Mesothelial cell of epicardium (in vitro differentiated cells): Measurements from ENCODE around the gene ANAPC16. TPM values are rescaled to one million over a fixed set of nuclear protein-coding genes. Genes with fewer than 3 reads are reported as not detected.

ENCODE experiments used
- DNase-seq, 2 experiments: peaks; one replicate each; pipeline ENCODE4 v3.0.0; 2021; ENCODE audit warnings: low spot score in 2 of 2; ENCODE audit not compliant: unreplicated experiment in 2 of 2
- H3K27ac Mint-ChIP-seq: 2 replicates; pipeline ENCODE4 v1.8.0; 2021; ENCODE audit warnings: mixed read lengths
- H3K27me3 Mint-ChIP-seq: 2 replicates; pipeline ENCODE4 v1.8.0; 2021; ENCODE audit warnings: low read depth, mixed read lengths
- H3K36me3 Mint-ChIP-seq: 2 replicates; pipeline ENCODE4 v1.8.0; 2021; ENCODE audit warnings: mixed read lengths
- H3K4me1 Mint-ChIP-seq: 2 replicates; pipeline ENCODE4 v1.8.0; 2021; ENCODE audit warnings: mixed read lengths
- H3K4me3 Mint-ChIP-seq: 2 replicates; pipeline ENCODE4 v1.8.0; 2021; ENCODE audit warnings: mild to moderate bottlenecking, moderate library complexity, mixed read lengths
- H3K9me3 Mint-ChIP-seq: 2 replicates; pipeline ENCODE4 v1.8.0; 2021; ENCODE audit warnings: mixed read lengths
- CTCF ChIP-seq: fragments of 200-600 bp; sonication (generic); IDR thresholded peaks from one replicate; pipeline ENCODE4 v1.5.0; 2021; ENCODE audit warnings: antibody characterized with exemption; ENCODE audit not compliant: unreplicated experiment
- total RNA-seq: library from RNA; stranded (reverse); gene quantifications from 3 replicates; pipeline ENCODE4 v1.2.1, GENCODE V29; 2021

The ANAPC16 gene
- total RNA-seq, 1 donor from 2014 or later: 80.5 TPM

GRCh38 chr10:72241691-72242252, 26.0 kb downstream of the ANAPC16 start:
- no peaks in the 10 kb centered on the region for H3K9me3 Mint-ChIP-seq
- no peaks in the 10 kb centered on the region for H3K27me3 Mint-ChIP-seq
- H3K27ac Mint-ChIP-seq: peak overlapping the region; percentile 80
- no peak for TF ChIP-seq CTCF
- peaks cover 4% of the 10 kb centered on the region for H3K36me3 Mint-ChIP-seq
- H3K4me1 Mint-ChIP-seq: peaks cover 47% of the 10 kb centered on the region
- DNase-seq: no peak
- H3K4me3 Mint-ChIP-seq: no peak overlapping the region

DNA sequence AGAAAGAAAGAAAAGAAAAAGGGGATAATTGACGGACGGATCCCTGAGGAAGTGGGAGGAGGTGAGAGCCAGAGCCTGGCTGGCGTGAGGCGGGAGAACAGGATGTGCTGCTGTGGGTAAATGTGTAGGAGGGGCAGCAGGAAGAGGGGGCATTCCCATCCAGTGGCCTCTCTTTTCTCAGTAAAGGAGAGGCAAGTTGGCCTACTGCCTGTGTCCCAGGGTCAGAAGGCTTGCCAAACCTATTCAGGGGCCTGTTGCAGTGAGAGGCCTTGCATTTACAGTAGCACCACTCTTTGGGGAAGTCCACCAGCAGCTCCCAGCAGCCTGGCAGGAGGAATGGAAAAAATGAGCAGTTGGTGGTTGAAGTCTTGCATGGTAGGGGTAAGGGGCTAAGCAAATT, 26.9 kb downstream of the ANAPC16 start:
- H3K27ac Mint-ChIP-seq: peak overlapping the region; percentile 93
- H3K4me3 Mint-ChIP-seq: no peak overlapping the region
- no peak for TF ChIP-seq CTCF
- peaks cover 53% of the 10 kb centered on the region for H3K4me1 Mint-ChIP-seq
- H3K27me3 Mint-ChIP-seq: no peaks in the 10 kb centered on the region
- H3K36me3 Mint-ChIP-seq: no peaks in the 10 kb centered on the region
- DNase-seq: no peak
- H3K9me3 Mint-ChIP-seq: no peaks in the 10 kb centered on the region

- Mint-ChIP-seq H3K4me3 (no peak overlapping the region), H3K4me1 (peaks cover 65% of the 10 kb centered on the region), H3K36me3 (no peaks in the 10 kb centered on the region), H3K27me3 (no peaks in the 10 kb centered on the region), H3K27ac (peak overlapping the region; percentile 93), H3K9me3 (no peaks in the 10 kb centered on the region)
- peak; percentile 20 for TF ChIP-seq CTCF
- peak in 1 of 2 experiments; percentile 55 for DNase-seq
These were observed 28.1 kb downstream of the ANAPC16 start for GRCh38 chr10:72243822-72244437.

- Mint-ChIP-seq H3K36me3 (no peaks in the 10 kb centered on the region), H3K4me1 (peaks cover 67% of the 10 kb centered on the region), H3K4me3 (no peak overlapping the region)
These were observed 28.8 kb downstream of the ANAPC16 start for GRCh38 chr10:72244573-72245038.

GRCh38 chr10:72245949-72246525, 30.2 kb downstream of the ANAPC16 start:
- H3K27ac Mint-ChIP-seq: peak overlapping the region; percentile 93
- no peaks in the 10 kb centered on the region for H3K36me3 Mint-ChIP-seq
- TF ChIP-seq CTCF: no peak
- DNase-seq: no peak
- H3K4me3 Mint-ChIP-seq: peak overlapping the region; percentile 8
- H3K27me3 Mint-ChIP-seq: no peaks in the 10 kb centered on the region
- H3K9me3 Mint-ChIP-seq: no peaks in the 10 kb centered on the region
- peaks cover 73% of the 10 kb centered on the region for H3K4me1 Mint-ChIP-seq

More at GRCh38 chr10:72244573-72245038, 28.8 kb downstream of the ANAPC16 start:
- Mint-ChIP-seq H3K27ac (peak overlapping the region; percentile 93), H3K27me3 (no peaks in the 10 kb centered on the region), H3K9me3 (no peaks in the 10 kb centered on the region)
- TF ChIP-seq CTCF: no peak
- DNase-seq: no peak
